ENCODE results near the gene GMDS. TPM values are rescaled to one million over a fixed set of nuclear protein-coding genes. Genes with fewer than 3 reads are reported as not detected.

Gene GMDS
- polyA plus RNA-seq, 1 experiment: 7.1 TPM

GRCh38 chr6:1708122-1708521 is 537.3 kb downstream of the GMDS start:
- ChIA-PET POLR2A (no interaction called here), CTCF (no interaction called here)
- Histone ChIP-seq H3K27me3 (ENCODE audit: control insufficient read depth, insufficient read depth, low read length) (no peaks in the 10 kb centered on the region), H3K36me3 (ENCODE audit: control insufficient read depth, insufficient read depth, low read length) (no peaks in the 10 kb centered on the region), H3K4me3 (ENCODE audit: low read depth, low read length) (no peak overlapping the region)
- DNase-seq (ENCODE audit: low read depth): no peak
- TF ChIP-seq CTCF (IDR thresholded peaks at IDR 0.05; ENCODE audit: insufficient read depth, low read depth, low read length): no peak

GRCh38 chr6:1705630-1706029 is 539.8 kb downstream of the GMDS start:
- POLR2A ChIA-PET: no interaction called here
- TF ChIP-seq CTCF (IDR thresholded peaks at IDR 0.05; ENCODE audit: insufficient read depth, low read depth, low read length): no peak
- CTCF ChIA-PET: no interaction called here
- no peaks in the 10 kb centered on the region for H3K36me3 ChIP-seq (ENCODE audit: control insufficient read depth, insufficient read depth, low read length)
- no peaks in the 10 kb centered on the region for H3K27me3 ChIP-seq (ENCODE audit: control insufficient read depth, insufficient read depth, low read length)
- DNase-seq (ENCODE audit: low read depth): no peak
- no peak overlapping the region for H3K4me3 ChIP-seq (ENCODE audit: low read depth, low read length)

- Histone ChIP-seq H3K36me3 (ENCODE audit: control insufficient read depth, insufficient read depth, low read length) (no peaks in the 10 kb centered on the region), H3K27me3 (ENCODE audit: control insufficient read depth, insufficient read depth, low read length) (no peaks in the 10 kb centered on the region), H3K4me3 (ENCODE audit: low read depth, low read length) (no peak overlapping the region)
- TF ChIP-seq CTCF (IDR thresholded peaks at IDR 0.05; ENCODE audit: insufficient read depth, low read depth, low read length): no peak
- no peak for DNase-seq (ENCODE audit: low read depth)
- CTCF ChIA-PET: no interaction called here
- POLR2A ChIA-PET: no interaction called here
Observed at GRCh38 chr6:1705183-1705582, 540.2 kb downstream of the GMDS start.

- CTCF ChIA-PET: no interaction called here
- Histone ChIP-seq H3K4me3 (ENCODE audit: low read depth, low read length) (no peak overlapping the region), H3K36me3 (ENCODE audit: control insufficient read depth, insufficient read depth, low read length) (no peaks in the 10 kb centered on the region), H3K27me3 (ENCODE audit: control insufficient read depth, insufficient read depth, low read length) (no peaks in the 10 kb centered on the region)
- DNase-seq (ENCODE audit: low read depth): no peak
- POLR2A ChIA-PET: no interaction called here
- no peak for TF ChIP-seq CTCF (IDR thresholded peaks at IDR 0.05; ENCODE audit: insufficient read depth, low read depth, low read length)
Observed at GRCh38 chr6:1704711-1705110, 540.7 kb downstream of the GMDS start.

GRCh38 chr6:1703923-1704322 is 541.5 kb downstream of the GMDS start:
- ChIA-PET CTCF (interaction anchor here (1.0 to 1.3 kb wide), 2 partner anchors 93 to 117 kb away, joined by 3 read pairs; no protein-coding TSS in a partner anchor), POLR2A (no interaction called here)
- Histone ChIP-seq H3K4me3 (ENCODE audit: low read depth, low read length) (no peak overlapping the region), H3K36me3 (ENCODE audit: control insufficient read depth, insufficient read depth, low read length) (no peaks in the 10 kb centered on the region), H3K27me3 (ENCODE audit: control insufficient read depth, insufficient read depth, low read length) (no peaks in the 10 kb centered on the region)
- DNase-seq (ENCODE audit: low read depth): no peak
- no peak for TF ChIP-seq CTCF (IDR thresholded peaks at IDR 0.05; ENCODE audit: insufficient read depth, low read depth, low read length)

Data from BJ (cell line).